K562 (cell line): Measurements from ENCODE around the gene EFCAB10. TPM values are rescaled to one million over a fixed set of nuclear protein-coding genes. Genes with fewer than 3 reads are reported as not detected.
"Not testable (repeated sequence)": the region's sequence is repeated elsewhere in the genome, so short reads cannot be mapped to it uniquely, and the experiment has no call there.

Source experiments
- ATAC-seq: fragments of 200-7000 bp; cut with Tn5 transposase; 3 replicates; pipeline ENCODE4 v1.9.1; 2020; ENCODE audit warnings: moderate library complexity
- BruUV-seq: library from RNA; stranded (reverse); fragments of 400-500 nt; replicated peaks from 2 replicates; lab custom pipeline; 2021; lab: Mats Ljungman, UMichigan
- CTCF ChIA-PET: fragments of 300-600 bp; formaldehyde crosslinking; extraction: SDS; loops from one replicate; lab custom pipeline; 2021; ENCODE audit warnings: low intra/inter-chr PET ratio; lab: Yijun Ruan, JAX
- POLR2A ChIA-PET: fragments of 300-600, 350-650 bp; sonication (Branson Sonifier 250); formaldehyde crosslinking; extraction: SDS; loops from one replicate; lab custom pipeline; 2021; ENCODE audit warnings: antibody characterized with exemption, inconsistent platforms; lab: Yijun Ruan, JAX
- DNase-seq, 4 experiments: peaks; one replicate each; pipeline versions ENCODE4 v3.0.0 to v3.0.0-alpha.2; 2011 to 2018; ENCODE audit warnings: low spot score in 3 of 4, mixed read lengths in 3 of 4; ENCODE audit errors: extremely low read depth in 1 of 4
- FAIRE-seq: peaks from 2 replicates; lab custom pipeline; 2011; peaks lifted over from hg19 to GRCh38; lab: Jason Lieb, UNC
- H2AFZ ChIP-seq: 2 replicates; pipeline ENCODE4 v1.6.0; 2011; ENCODE audit warnings: low read depth, low read length, control low read depth, inconsistent platforms
- H3K27ac ChIP-seq: fragments of 200-600 bp; 3 replicates; pipeline ENCODE4 v1.8.0; 2011; ENCODE audit warnings: low read depth, mild to moderate bottlenecking, control low read depth, inconsistent platforms, low read length, moderate library complexity, mixed read lengths; ENCODE audit errors: extremely low read depth
- H3K27me3 ChIP-seq, 2 experiments: fragments of 300-600 bp in 1 of 2; 2 replicates in 1 of 2; 3 replicates in 1 of 2; pipeline versions ENCODE4 v1.6.0 to v1.8.0; 2011; ENCODE audit warnings: inconsistent platforms in 2 of 2, low read length in 2 of 2, mild to moderate bottlenecking in 1 of 2, mixed read lengths in 1 of 2, moderate library complexity in 1 of 2; ENCODE audit not compliant: control insufficient read depth in 2 of 2, insufficient read depth in 2 of 2
- H3K36me3 ChIP-seq: fragments of 300-600 bp; 3 replicates; pipeline ENCODE4 v1.8.0; 2011; ENCODE audit warnings: mild to moderate bottlenecking, low read length, inconsistent platforms; ENCODE audit not compliant: control insufficient read depth, insufficient read depth
- H3K4me1 ChIP-seq, 2 experiments: fragments of 200-600 bp in 1 of 2; replicated peaks in 1 of 2; 2 replicates in 1 of 2; 3 replicates in 1 of 2; pipeline versions ENCODE4 v1.5.1 to v1.8.0; 2011; ENCODE audit warnings: inconsistent platforms in 2 of 2, low read length in 2 of 2, mild to moderate bottlenecking in 1 of 2, mixed read lengths in 1 of 2, moderate library complexity in 1 of 2; ENCODE audit not compliant: control insufficient read depth in 2 of 2, insufficient read depth in 2 of 2
- H3K4me2 ChIP-seq: 2 replicates; pipeline ENCODE4 v1.6.1; 2011; ENCODE audit warnings: low read length, control low read depth, inconsistent platforms, mixed read lengths; ENCODE audit not compliant: insufficient read depth
- H3K4me3 ChIP-seq: fragments of 200-600 bp; sonication (generic), shearing (Covaris generic); 2 replicates; pipeline ENCODE4 v1.5.1; 2016; ENCODE audit warnings: control low read depth, inconsistent platforms
- H3K79me2 ChIP-seq: fragments of 200-600 bp; 3 replicates; pipeline ENCODE4 v1.8.0; 2011; ENCODE audit warnings: low read length, inconsistent platforms; ENCODE audit not compliant: control insufficient read depth, insufficient read depth
- H3K9ac ChIP-seq, 2 experiments: 2 replicates each; pipeline versions ENCODE4 v1.6.0 to v1.6.1; 2011; ENCODE audit warnings: low read depth in 2 of 2, low read length in 2 of 2, control low read depth in 1 of 2, inconsistent platforms in 1 of 2, mild to moderate bottlenecking in 1 of 2, mixed read lengths in 1 of 2; ENCODE audit not compliant: insufficient read depth in 1 of 2
- H3K9me1 ChIP-seq: one replicate; pipeline ENCODE4 v1.6.0; 2011; ENCODE audit warnings: inconsistent platforms, mild to moderate bottlenecking, low read length, moderate library complexity; ENCODE audit not compliant: control insufficient read depth, insufficient read depth
- H3K9me3 ChIP-seq: replicated peaks from 2 replicates; pipeline ENCODE4 v1.5.1; 2011; ENCODE audit warnings: low read depth, low read length, inconsistent platforms; ENCODE audit not compliant: control insufficient read depth, insufficient read depth
- H4K20me1 ChIP-seq: replicated peaks from 2 replicates; pipeline ENCODE4 v1.6.1; 2011; ENCODE audit warnings: low read length, inconsistent platforms, mixed read lengths; ENCODE audit not compliant: control insufficient read depth, insufficient read depth
- WGBS: fragments of 100-300 bp; shearing (Covaris generic); methylation state at CpG from one replicate; pipeline ENCODE4 v1.1.6; 2016; ENCODE audit warnings: low coverage, mixed read lengths; ENCODE audit not compliant: insufficient coverage; ENCODE audit errors: missing lambda C conversion rate; 5-methylcytosine and 5-hydroxymethylcytosine counted together
- in situ Hi-C: fragments of 300-500 bp; cut with MboI; formaldehyde crosslinking; loops from 4 replicates; pipeline ENCODE4 v1.15.0; 2018; ENCODE audit warnings: inconsistent platforms, mixed read lengths
- intact Hi-C: fragments of 100-400 bp; cut with micrococcal nuclease; formaldehyde crosslinking; loops from 2 replicates; pipeline ENCODE4 v1.14.2; 2022
- polyA plus RNA-seq, 8 experiments: library from polyadenylated mRNA; depleted of rRNA in 4 of 8; stranded (reverse) in 5 of 8; unstranded in 3 of 8; fragments of >200 nt; fragmentation: Nextera tagmentation in 2 of 8; fragmentation: Illumina TruSeq in 1 of 8; extraction: Ambion mirVana in 2 of 8; extraction: Trizol in 1 of 8; gene quantifications; 2 replicates each; pipeline versions ENCODE4 v1.2.1 to v1.2.3, GENCODE V29; 2011 to 2014; ENCODE audit warnings: inconsistent platforms in 1 of 8, missing spikeins in 1 of 8
- total RNA-seq, 7 experiments: library from RNA; depleted of rRNA in 6 of 7; stranded (reverse); fragments of >200 nt in 6 of 7; fragmentation: Illumina TruSeq in 2 of 7; extraction: Trizol in 2 of 7; gene quantifications; 2 replicates each; pipeline versions ENCODE4 v1.2.1 to v1.2.3, GENCODE V29; 2011 to 2021; ENCODE audit warnings: low replicate concordance in 1 of 7

Gene EFCAB10
- total and polyA plus RNA-seq, 9 of the 15 experiments (the other 6 are each of a cell fraction or from before 2014, with no cell fraction given) = 5.0 to 21.4 (median 16.8) TPM

- 96% methylated on average over 7 of the region's 7 CpGs for WGBS
- H3K4me3 ChIP-seq, intact Hi-C loops, BruUV-seq, H3K27ac ChIP-seq, H2AFZ ChIP-seq, H3K9me3 ChIP-seq, H4K20me1 ChIP-seq, in situ Hi-C loops, H3K27me3 ChIP-seq, H3K9ac ChIP-seq, H3K4me2 ChIP-seq, H3K9me1 ChIP-seq, ATAC-seq, DNase-seq, FAIRE-seq, CTCF ChIA-PET, POLR2A ChIA-PET: not testable (repeated sequence)
- peaks cover 65% of the 10 kb centered on the region for H3K36me3 ChIP-seq
- peaks cover 14 to 17% of the 10 kb centered on the region in 2 experiments; a peak in 4 of 5 replicates for H3K4me1 ChIP-seq
- H3K79me2 ChIP-seq = peaks cover 87% of the 10 kb centered on the region
These were observed 65.7 kb downstream of the EFCAB10 start for GRCh38 chr7:105515610-105516009.

Other genes starting within 250 kb of the EFCAB10 start
- gene SRPK2, start 192.6 kb downstream of the EFCAB10 start, total RNA-seq (2014; rRNA removed) = 25.3 and 28.2 TPM in 2 replicates
- 38.8 and 43.1 TPM in 2 replicates for gene SRPK2, start 192.6 kb downstream of the EFCAB10 start, total RNA-seq (2014; rRNA removed; fragmentation: Illumina TruSeq; extraction: Trizol)
- gene SRPK2, start 192.6 kb downstream of the EFCAB10 start, total RNA-seq (2015; rRNA removed; fragmentation: Illumina TruSeq; extraction: Trizol) = 39.4 and 41.1 TPM in 2 replicates
- 38.8 and 44.7 TPM in 2 replicates for gene SRPK2, start 192.6 kb downstream of the EFCAB10 start, total RNA-seq (2021)
- 15.7 and 21.5 TPM in 2 replicates for gene SRPK2, start 192.6 kb downstream of the EFCAB10 start, polyA plus RNA-seq (2011; rRNA removed)
- gene SRPK2, start 192.6 kb downstream of the EFCAB10 start, polyA plus RNA-seq (2014; fragmentation: Illumina TruSeq; extraction: Trizol) = 33.6 and 36.3 TPM in 2 replicates
- gene SRPK2, start 192.6 kb downstream of the EFCAB10 start, polyA plus RNA-seq (2014; fragmentation: Nextera tagmentation; extraction: Ambion mirVana) = 10 to 100 TPM; 27.3 to 33.3 TPM
- gene SRPK2, start 192.6 kb downstream of the EFCAB10 start, polyA plus RNA-seq (2014; rRNA removed) = 18.6 and 26.4 TPM in 2 replicates
- 62.0 and 63.4 TPM in 2 replicates for gene PUS7, start 59.2 kb downstream of the EFCAB10 start, total RNA-seq (2014; rRNA removed)
- gene PUS7, start 59.2 kb downstream of the EFCAB10 start, total RNA-seq (2014; rRNA removed; fragmentation: Illumina TruSeq; extraction: Trizol) = 92.9 and 102 TPM in 2 replicates
- gene PUS7, start 59.2 kb downstream of the EFCAB10 start, total RNA-seq (2015; rRNA removed; fragmentation: Illumina TruSeq; extraction: Trizol) = 85.5 and 95.6 TPM in 2 replicates
- gene PUS7, start 59.2 kb downstream of the EFCAB10 start, total RNA-seq (2021) = 64.4 and 64.9 TPM in 2 replicates
- gene PUS7, start 59.2 kb downstream of the EFCAB10 start, polyA plus RNA-seq (2011; rRNA removed) = 31.2 and 53.8 TPM in 2 replicates
- 61.0 and 77.6 TPM in 2 replicates for gene PUS7, start 59.2 kb downstream of the EFCAB10 start, polyA plus RNA-seq (2014; fragmentation: Illumina TruSeq; extraction: Trizol)
- 10 to 100 TPM; 15.1 to 17.1 TPM for gene PUS7, start 59.2 kb downstream of the EFCAB10 start, polyA plus RNA-seq (2014; fragmentation: Nextera tagmentation; extraction: Ambion mirVana)
- gene PUS7, start 59.2 kb downstream of the EFCAB10 start, polyA plus RNA-seq (2014; rRNA removed) = 60.7 and 63.2 TPM in 2 replicates
- 27.4 and 29.5 TPM in 2 replicates for gene RINT1, start 49.3 kb downstream of the EFCAB10 start, total RNA-seq (2014; rRNA removed)
- 24.8 and 27.8 TPM in 2 replicates for gene RINT1, start 49.3 kb downstream of the EFCAB10 start, total RNA-seq (2014; rRNA removed; fragmentation: Illumina TruSeq; extraction: Trizol)
- gene RINT1, start 49.3 kb downstream of the EFCAB10 start, total RNA-seq (2015; rRNA removed; fragmentation: Illumina TruSeq; extraction: Trizol) = 22.7 and 22.9 TPM in 2 replicates
- 51.0 and 52.1 TPM in 2 replicates for gene RINT1, start 49.3 kb downstream of the EFCAB10 start, total RNA-seq (2021)
- gene RINT1, start 49.3 kb downstream of the EFCAB10 start, polyA plus RNA-seq (2011; rRNA removed) = 56.1 and 74.3 TPM in 2 replicates
- gene RINT1, start 49.3 kb downstream of the EFCAB10 start, polyA plus RNA-seq (2014; fragmentation: Illumina TruSeq; extraction: Trizol) = 39.6 and 45.5 TPM in 2 replicates
- gene RINT1, start 49.3 kb downstream of the EFCAB10 start, polyA plus RNA-seq (2014; fragmentation: Nextera tagmentation; extraction: Ambion mirVana) = 10 to 100 TPM; 21.3 to 27.4 TPM
- 42.9 and 44.5 TPM in 2 replicates for gene RINT1, start 49.3 kb downstream of the EFCAB10 start, polyA plus RNA-seq (2014; rRNA removed)